Measurements from ENCODE around the gene HBB. TPM values are rescaled to one million over a fixed set of nuclear protein-coding genes. Genes with fewer than 3 reads are reported as not detected.

Gene HBB
- total RNA-seq, 6 donors from 2014 or later, result 26.2 to 1,949 (median 399) TPM

- H3K27me3 ChIP-seq, result no peaks in the 10 kb centered on the region
- no peaks in the 10 kb centered on the region for H3K9me3 ChIP-seq
- TF ChIP-seq POLR2AphosphoS5 (IDR thresholded peaks at IDR 0.05) (no peak), EP300 (IDR thresholded peaks at IDR 0.05) (no peak), POLR2A (IDR thresholded peaks at IDR 0.05) (no peak), CTCF (IDR thresholded peaks at IDR 0.05) (no peak)
- H3K4me3 ChIP-seq, result no peak overlapping the region
- WGBS, 2 donors, result 90 to 100% methylated on average over 1 of the region's 1 CpG
- H3K4me1 ChIP-seq, result no peaks in the 10 kb centered on the region
- H3K36me3 ChIP-seq, result no peaks in the 10 kb centered on the region
- ATAC-seq (ENCODE audit: low FRiP score in 2 of 2), result no peak
- H3K27ac ChIP-seq, result no peak overlapping the region
- no peak for DNase-seq
These were observed 2.5 kb upstream of the HBB start for GRCh38 chr11:5229356-5229755.

GRCh38 chr11:5228124-5228523, 1.3 kb upstream of the HBB start:
- DNase-seq, result no peak
- no peaks in the 10 kb centered on the region for H3K27me3 ChIP-seq
- H3K27ac ChIP-seq, result no peak overlapping the region
- H3K4me3 ChIP-seq, result no peak overlapping the region
- WGBS, 2 donors, result 66 to 75% methylated on average over 5 of the region's 5 CpGs
- no peaks in the 10 kb centered on the region for H3K4me1 ChIP-seq
- no peaks in the 10 kb centered on the region for H3K9me3 ChIP-seq
- no peak for ATAC-seq (ENCODE audit: low FRiP score in 2 of 2)
- H3K36me3 ChIP-seq, result no peaks in the 10 kb centered on the region
- TF ChIP-seq POLR2A (IDR thresholded peaks at IDR 0.05) (no peak), POLR2AphosphoS5 (IDR thresholded peaks at IDR 0.05) (no peak), CTCF (IDR thresholded peaks at IDR 0.05) (no peak), EP300 (IDR thresholded peaks at IDR 0.05) (no peak)

GRCh38 chr11:5227681-5228080, 810 bp upstream of the HBB start:
- Histone ChIP-seq H3K9me3 (no peaks in the 10 kb centered on the region), H3K4me1 (no peaks in the 10 kb centered on the region), H3K4me3 (no peak overlapping the region), H3K27me3 (no peaks in the 10 kb centered on the region), H3K36me3 (no peaks in the 10 kb centered on the region), H3K27ac (no peak overlapping the region)
- ATAC-seq (ENCODE audit: low FRiP score in 2 of 2) (no peak), DNase-seq (no peak)
- TF ChIP-seq POLR2AphosphoS5 (IDR thresholded peaks at IDR 0.05) (no peak), POLR2A (IDR thresholded peaks at IDR 0.05) (no peak), CTCF (IDR thresholded peaks at IDR 0.05) (no peak), EP300 (IDR thresholded peaks at IDR 0.05) (no peak)
- WGBS, 2 donors, result 47 to 50% methylated on average over 1 of the region's 1 CpG

- DNase-seq (no peak), ATAC-seq (ENCODE audit: low FRiP score in 2 of 2) (peak in 1 of 2 donors; percentile 46)
- Histone ChIP-seq H3K4me1 (no peaks in the 10 kb centered on the region), H3K36me3 (no peaks in the 10 kb centered on the region), H3K27me3 (no peaks in the 10 kb centered on the region), H3K9me3 (no peaks in the 10 kb centered on the region), H3K4me3 (no peak overlapping the region), H3K27ac (no peak overlapping the region)
- TF ChIP-seq EP300 (IDR thresholded peaks at IDR 0.05), result no peak
- no peak for TF ChIP-seq POLR2A (IDR thresholded peaks at IDR 0.05)
- no peak for TF ChIP-seq CTCF (IDR thresholded peaks at IDR 0.05)
- TF ChIP-seq POLR2AphosphoS5 (IDR thresholded peaks at IDR 0.05), result no peak
- WGBS, 2 donors, result 74 to 75% methylated on average over 2 of the region's 2 CpGs
These were observed 1.4 kb downstream of the HBB start for GRCh38 chr11:5225480-5225871.

Data from upper lobe of left lung (tissue), 6 donors.